Epithelial cell of esophagus (primary cell): ENCODE results near the gene PARD3B.

Source experiments
- DNase-seq: peaks from one replicate; pipeline ENCODE4 v3.0.0; 2010; ENCODE audit warnings: low read depth
- H3K4me3 ChIP-seq: 2 replicates; pipeline ENCODE4 v1.5.1; 2011; ENCODE audit warnings: mild to moderate bottlenecking, low read length, control low read depth
- CTCF ChIP-seq: IDR thresholded peaks from 2 replicates; pipeline ENCODE4 v1.5.1; 2011; ENCODE audit warnings: low read depth, mild to moderate bottlenecking, low read length, control low read depth, inconsistent platforms; ENCODE audit not compliant: insufficient read depth; ENCODE audit errors: missing control alignments

Gene PARD3B

GRCh38 chr2:204586444-204587180, 41.3 kb downstream of the PARD3B start:
- H3K4me3 ChIP-seq, result no peak overlapping the region
- DNase-seq, result no peak
- no peak for TF ChIP-seq CTCF

DNA sequence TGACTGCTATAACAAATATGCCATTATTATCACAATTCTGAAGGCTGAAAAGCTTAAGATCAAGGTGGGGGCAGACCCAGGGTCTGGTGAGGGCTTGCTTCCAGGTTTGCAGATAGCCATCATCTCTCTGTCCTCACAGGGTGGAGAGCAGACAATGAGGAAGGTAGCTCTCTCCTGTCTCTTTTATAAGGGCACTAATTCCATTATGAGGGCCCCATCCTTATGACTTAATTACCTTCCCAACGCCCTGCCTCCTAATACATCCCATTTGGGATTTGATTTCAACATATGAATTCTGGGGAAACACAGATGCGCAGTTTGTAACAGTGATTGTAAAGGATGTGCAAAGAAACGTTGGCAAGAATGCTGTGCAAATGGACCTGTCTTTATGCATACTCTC, 44.8 kb downstream of the PARD3B start:
- no peak overlapping the region for H3K4me3 ChIP-seq

GRCh38 chr2:204591225-204591624, 46.0 kb downstream of the PARD3B start:
- H3K4me3 ChIP-seq, result no peak overlapping the region
- TF ChIP-seq CTCF, result no peak
- DNase-seq, result no peak

More for the DNA sequence above, 44.8 kb downstream of the PARD3B start:
- TF ChIP-seq CTCF, result no peak
- DNase-seq, result no peak

- no peak for DNase-seq
- H3K4me3 ChIP-seq, result no peak overlapping the region
- no peak for TF ChIP-seq CTCF
Observed at GRCh38 chr2:204604061-204604460, 58.8 kb downstream of the PARD3B start.

DNA sequence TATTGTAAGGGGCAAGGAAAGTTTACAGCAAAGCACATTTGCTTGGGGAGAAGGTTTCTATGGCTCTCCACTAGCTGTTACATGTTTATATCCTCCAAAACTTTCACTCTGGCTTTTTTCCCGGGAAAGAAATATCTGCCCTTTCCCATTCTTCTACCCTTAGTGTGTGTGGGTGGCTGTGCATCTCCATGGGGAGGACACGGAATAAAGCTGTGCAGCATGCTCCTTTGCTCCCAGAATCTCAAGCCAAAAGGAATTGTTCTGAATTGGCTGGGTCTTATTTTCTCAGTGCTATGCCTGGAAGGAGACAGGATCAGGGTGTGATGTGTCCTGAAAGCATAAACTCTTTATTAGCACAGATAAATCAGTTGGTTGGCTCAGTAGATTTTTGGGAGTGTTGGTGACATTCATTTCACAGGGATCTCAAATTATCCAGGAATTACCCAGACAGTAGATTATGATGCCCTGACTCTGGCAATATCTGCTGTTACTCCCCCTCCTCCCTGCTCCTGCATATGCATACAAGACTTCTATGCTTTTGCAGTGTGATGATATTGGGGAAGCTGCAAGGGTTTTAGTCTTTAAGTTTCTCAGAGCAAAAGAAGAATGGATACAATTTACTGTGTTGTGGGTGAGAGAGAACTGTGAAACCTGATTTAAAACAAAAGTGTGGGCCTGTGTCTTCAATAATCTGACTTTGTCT, 63.1 kb downstream of the PARD3B start:
- no peak for TF ChIP-seq CTCF
- DNase-seq, result no peak
- H3K4me3 ChIP-seq, result no peak overlapping the region

GRCh38 chr2:204611017-204611631, 65.8 kb downstream of the PARD3B start:
- DNase-seq, result no peak
- TF ChIP-seq CTCF, result no peak
- no peak overlapping the region for H3K4me3 ChIP-seq
